Activated CD8-positive, alpha-beta memory T cell treated with anti-CD3 and anti-CD28 coated beads for 48 hours (primary cell): ENCODE results near the gene SLC26A1.

Source experiments
- DNase-seq, 3 experiments: peaks; one replicate each; pipeline ENCODE4 v3.0.0-alpha.2; 2020; ENCODE audit warnings: low read depth in 2 of 3, low spot score in 2 of 3

SLC26A1 gene

GRCh38 chr4:1029529-1029928 is 36.3 kb upstream of the SLC26A1 start:
- no peak for DNase-seq

- DNase-seq = no peak
Measured at GRCh38 chr4:1028574-1029220, 35.5 kb upstream of the SLC26A1 start.

GRCh38 chr4:1027915-1028238 is 34.7 kb upstream of the SLC26A1 start:
- no peak for DNase-seq

- DNase-seq = no peak
Measured at GRCh38 chr4:1027219-1027914, 34.2 kb upstream of the SLC26A1 start.

GRCh38 chr4:1026115-1026514 is 32.9 kb upstream of the SLC26A1 start:
- no peak for DNase-seq

GRCh38 chr4:1024882-1025545 is 31.8 kb upstream of the SLC26A1 start:
- DNase-seq = no peak

- no peak for DNase-seq
Measured at GRCh38 chr4:1023895-1024740, 30.9 kb upstream of the SLC26A1 start.

GRCh38 chr4:1023075-1023640 is 30.0 kb upstream of the SLC26A1 start:
- DNase-seq = no peak

- DNase-seq = no peak
Measured at GRCh38 chr4:1022739-1023066, 29.5 kb upstream of the SLC26A1 start.

- no peak for DNase-seq
Measured at GRCh38 chr4:1022051-1022738, 29.0 kb upstream of the SLC26A1 start.

GRCh38 chr4:1021386-1022050 is 28.3 kb upstream of the SLC26A1 start:
- DNase-seq = no peak

GRCh38 chr4:1019729-1020470 is 26.7 kb upstream of the SLC26A1 start:
- DNase-seq = no peak

GRCh38 chr4:1019320-1019719 is 26.1 kb upstream of the SLC26A1 start:
- no peak for DNase-seq

GRCh38 chr4:1018147-1019020 is 25.2 kb upstream of the SLC26A1 start:
- DNase-seq = no peak

GRCh38 chr4:1017706-1018105 is 24.5 kb upstream of the SLC26A1 start:
- DNase-seq = no peak

- no peak for DNase-seq
Measured at GRCh38 chr4:1017211-1017610, 24.0 kb upstream of the SLC26A1 start.

GRCh38 chr4:1015746-1016145 is 22.5 kb upstream of the SLC26A1 start:
- DNase-seq = no peak

- DNase-seq = no peak
Measured at GRCh38 chr4:1015179-1015578, 22.0 kb upstream of the SLC26A1 start.
